Activated naive CD4-positive, alpha-beta T cell treated with anti-CD3 and anti-CD28 coated beads for 36 hours (primary cell): ENCODE data around the gene DZIP1. TPM values are rescaled to one million over a fixed set of nuclear protein-coding genes. Genes with fewer than 3 reads are reported as not detected.
A peak's percentile ranks its signal among the peaks of the same experiment; 100 is the strongest.

Source experiments
- CTCF ChIA-PET: fragments of 350-600 bp; sonication (Branson Sonifier 250); formaldehyde crosslinking; loops from one replicate; lab custom pipeline; 2021; ENCODE audit warnings: antibody characterized with exemption; lab: Charles Lee
- DNase-seq: peaks from one replicate; pipeline ENCODE4 v3.0.0-alpha.2; 2020
- H3K27ac Mint-ChIP-seq: one replicate; pipeline ENCODE4 v1.8.0; 2021; ENCODE audit warnings: mild to moderate bottlenecking, mixed read lengths
- H3K27me3 Mint-ChIP-seq: one replicate; pipeline ENCODE4 v1.8.0; 2021; ENCODE audit warnings: low read depth, mixed read lengths
- H3K36me3 Mint-ChIP-seq: one replicate; pipeline ENCODE4 v1.8.0; 2021; ENCODE audit warnings: low read depth, mixed read lengths
- H3K4me1 Mint-ChIP-seq: one replicate; pipeline ENCODE4 v1.8.0; 2021; ENCODE audit warnings: low read depth, mixed read lengths
- H3K4me3 Mint-ChIP-seq: one replicate; pipeline ENCODE4 v1.8.0; 2021; ENCODE audit warnings: mild to moderate bottlenecking, moderate library complexity, mixed read lengths
- H3K9me3 Mint-ChIP-seq: one replicate; pipeline ENCODE4 v1.8.0; 2021; ENCODE audit warnings: mixed read lengths
- intact Hi-C: fragments of 100-400 bp; cut with micrococcal nuclease; formaldehyde crosslinking; loops from one replicate; pipeline ENCODE4 v1.15.1; 2023
- total RNA-seq, 2 experiments: library from RNA; stranded (reverse); gene quantifications; one replicate each; pipeline ENCODE4 v1.2.3, GENCODE V29; 2021

DZIP1 gene
- total RNA-seq, 2 experiments from 2014 or later, result 0.15 to 0.41 TPM

DNA sequence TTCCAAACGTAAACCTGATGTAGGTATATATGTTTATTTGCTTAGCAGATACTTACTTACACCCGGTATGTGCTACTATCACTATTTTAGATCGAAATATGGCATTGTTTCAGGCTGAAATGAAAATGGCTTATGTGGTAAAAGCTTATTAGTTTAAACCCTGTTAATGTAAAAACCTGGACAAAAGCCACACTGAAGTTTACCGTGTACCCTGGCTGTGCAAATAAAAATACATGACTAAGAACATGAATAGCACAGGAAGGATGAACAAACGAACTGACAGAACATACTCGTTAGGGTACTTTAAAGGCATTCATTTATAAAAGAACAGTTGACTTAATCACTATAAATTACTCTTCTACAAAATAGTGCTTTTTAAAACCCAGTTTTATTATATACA, 85.4 kb downstream of the DZIP1 start:
- intact Hi-C loops, result no loop called here
- peaks cover 22% of the 10 kb centered on the region for H3K27me3 Mint-ChIP-seq
- H3K4me3 Mint-ChIP-seq, result no peak overlapping the region
- CTCF ChIA-PET, result no interaction called here
- H3K4me1 Mint-ChIP-seq, result no peaks in the 10 kb centered on the region
- H3K27ac Mint-ChIP-seq, result no peak overlapping the region
- no peak for DNase-seq
- H3K9me3 Mint-ChIP-seq, result no peaks in the 10 kb centered on the region
- H3K36me3 Mint-ChIP-seq, result no peaks in the 10 kb centered on the region

- Mint-ChIP-seq H3K36me3 (no peaks in the 10 kb centered on the region), H3K9me3 (no peaks in the 10 kb centered on the region), H3K4me3 (no peak overlapping the region), H3K27me3 (peaks cover 32% of the 10 kb centered on the region), H3K27ac (no peak overlapping the region), H3K4me1 (peaks cover 7% of the 10 kb centered on the region)
- intact Hi-C loops, result no loop called here
- CTCF ChIA-PET, result interaction anchor here (0.8 kb wide), 1 partner anchor 19 kb away, joined by 3 read pairs; no protein-coding TSS in a partner anchor
- DNase-seq, result no peak
Observed at GRCh38 chr13:95557013-95557412, 87.5 kb downstream of the DZIP1 start.

- H3K27me3 Mint-ChIP-seq, result peaks cover 54% of the 10 kb centered on the region
- H3K4me1 Mint-ChIP-seq, result peaks cover 12% of the 10 kb centered on the region
- no peak overlapping the region for H3K27ac Mint-ChIP-seq
- H3K9me3 Mint-ChIP-seq, result no peaks in the 10 kb centered on the region
- no peaks in the 10 kb centered on the region for H3K36me3 Mint-ChIP-seq
- DNase-seq, result no peak
- H3K4me3 Mint-ChIP-seq, result peak overlapping the region; percentile 32
- intact Hi-C loops, result loop anchor here (5.0 kb wide), 2 partner anchors 279 to 361 kb away; no protein-coding TSS in a partner anchor
- CTCF ChIA-PET, result no interaction called here
Observed at GRCh38 chr13:95553581-95554385, 90.7 kb downstream of the DZIP1 start.

DNA sequence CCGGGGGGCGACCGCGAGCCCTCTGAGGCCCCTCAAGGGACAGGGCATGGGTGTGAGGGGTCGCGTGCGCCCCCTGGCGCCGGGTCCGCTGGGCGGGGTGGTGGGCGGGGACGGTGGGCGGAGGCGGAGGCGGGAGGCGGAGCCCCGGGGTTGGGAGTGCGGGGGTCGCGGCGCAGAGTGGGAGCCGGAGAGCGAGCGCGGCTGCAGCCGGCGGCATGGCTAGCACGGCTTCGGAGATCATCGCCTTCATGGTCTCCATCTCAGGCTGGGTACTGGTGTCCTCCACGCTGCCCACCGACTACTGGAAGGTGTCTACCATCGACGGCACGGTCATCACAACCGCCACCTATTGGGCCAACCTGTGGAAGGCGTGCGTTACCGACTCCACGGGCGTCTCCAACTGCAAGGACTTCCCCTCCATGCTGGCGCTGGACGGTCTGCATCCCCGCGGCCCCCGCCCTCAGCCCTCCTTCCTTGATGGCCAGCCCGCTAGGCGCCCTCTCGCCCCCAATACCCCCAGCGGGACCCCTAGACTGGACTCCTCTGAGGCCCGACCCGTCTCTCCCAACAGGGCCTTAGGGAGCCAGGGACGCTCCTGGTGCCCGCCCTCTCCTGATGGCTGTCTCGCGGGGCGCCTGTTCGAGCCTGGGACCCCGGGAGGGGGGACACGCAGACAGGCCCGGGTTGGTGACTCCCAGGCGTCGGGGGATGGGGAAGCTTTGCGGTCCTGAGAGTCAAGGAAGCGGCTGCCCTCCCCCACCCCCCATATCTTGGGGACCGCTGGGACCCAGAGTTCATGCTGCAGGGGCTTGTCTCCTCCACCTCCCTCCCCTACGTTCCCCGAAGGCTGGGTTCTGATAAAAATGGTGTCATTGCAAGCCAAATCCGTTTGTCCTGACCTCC, 91.7 kb downstream of the DZIP1 start, which contains the start of gene CLDN10:
Gene CLDN10, plus strand, starts transcription at position 182 of the 903 bp plus-strand sequence. Its CDS starts 34 bp downstream, at position 216.
- peak within 1 kb of the TSS; percentile 32 for H3K4me3 Mint-ChIP-seq
- no peaks in the 10 kb centered on the region for H3K9me3 Mint-ChIP-seq
- H3K4me1 Mint-ChIP-seq, result peaks cover 12% of the 10 kb centered on the region
- intact Hi-C loops, result loop anchor here (5.0 kb wide), 2 partner anchors 280 to 360 kb away; no protein-coding TSS in a partner anchor
- CTCF ChIA-PET, result no interaction called here
- DNase-seq, result no peak
- no peak within 1 kb of the TSS for H3K27ac Mint-ChIP-seq
- H3K27me3 Mint-ChIP-seq, result peaks cover 61% of the 10 kb centered on the region
- no peaks in the 10 kb centered on the region for H3K36me3 Mint-ChIP-seq

DNA sequence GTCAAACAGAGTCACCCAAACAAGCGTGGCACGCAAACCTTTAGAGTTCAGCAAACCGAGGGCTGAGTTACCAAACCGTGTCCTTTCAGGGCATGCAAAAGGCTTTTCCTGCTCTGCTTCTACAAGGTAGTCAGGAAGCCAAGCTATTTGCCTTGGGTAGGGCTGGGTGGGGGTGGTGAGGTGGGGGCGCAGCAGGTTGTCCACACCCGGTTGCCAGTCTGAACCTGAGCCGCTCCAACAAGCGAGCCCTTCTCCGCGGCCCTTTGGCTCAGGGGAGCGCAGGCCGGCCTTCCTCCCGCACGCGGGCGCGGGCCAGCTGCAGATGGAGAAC, 92.3 kb downstream of the DZIP1 start:
- Mint-ChIP-seq H3K4me1 (peaks cover 12% of the 10 kb centered on the region), H3K4me3 (no peak overlapping the region), H3K27me3 (peaks cover 58% of the 10 kb centered on the region), H3K36me3 (no peaks in the 10 kb centered on the region), H3K27ac (no peak overlapping the region), H3K9me3 (no peaks in the 10 kb centered on the region)
- intact Hi-C loops, result loop anchor here (5.0 kb wide), 2 partner anchors 280 to 360 kb away; no protein-coding TSS in a partner anchor
- no peak for DNase-seq
- CTCF ChIA-PET, result no interaction called here

- H3K36me3 Mint-ChIP-seq, result no peaks in the 10 kb centered on the region
- CTCF ChIA-PET, result interaction anchor here (0.6 to 1.2 kb wide), 2 partner anchors 11 to 18 kb away, joined by 3 to 4 read pairs; no protein-coding TSS in a partner anchor
- no peak overlapping the region for H3K27ac Mint-ChIP-seq
- DNase-seq, result no peak
- H3K27me3 Mint-ChIP-seq, result peaks cover 39% of the 10 kb centered on the region
- no peaks in the 10 kb centered on the region for H3K9me3 Mint-ChIP-seq
- intact Hi-C loops, result no loop called here
- no peak overlapping the region for H3K4me3 Mint-ChIP-seq
- H3K4me1 Mint-ChIP-seq, result peaks cover 5% of the 10 kb centered on the region
Observed at GRCh38 chr13:95547531-95548167, 96.9 kb downstream of the DZIP1 start.

GRCh38 chr13:95546919-95547318, 97.6 kb downstream of the DZIP1 start:
- H3K27me3 Mint-ChIP-seq, result peaks cover 39% of the 10 kb centered on the region
- H3K27ac Mint-ChIP-seq, result no peak overlapping the region
- H3K4me1 Mint-ChIP-seq, result peaks cover 4% of the 10 kb centered on the region
- H3K36me3 Mint-ChIP-seq, result no peaks in the 10 kb centered on the region
- no peaks in the 10 kb centered on the region for H3K9me3 Mint-ChIP-seq
- no peak overlapping the region for H3K4me3 Mint-ChIP-seq
- no peak for DNase-seq
- intact Hi-C loops, result no loop called here
- CTCF ChIA-PET, result no interaction called here

GRCh38 chr13:95544293-95544692, 100.2 kb downstream of the DZIP1 start:
- Mint-ChIP-seq H3K4me1 (no peaks in the 10 kb centered on the region), H3K27me3 (peaks cover 27% of the 10 kb centered on the region), H3K4me3 (no peak overlapping the region), H3K9me3 (no peaks in the 10 kb centered on the region), H3K27ac (no peak overlapping the region), H3K36me3 (no peaks in the 10 kb centered on the region)
- CTCF ChIA-PET, result interaction anchor here (0.5 to 0.7 kb wide), 2 partner anchors 46 to 354 kb away, joined by 3 to 4 read pairs; no protein-coding TSS in a partner anchor
- intact Hi-C loops, result no loop called here
- no peak for DNase-seq

- Mint-ChIP-seq H3K27me3 (peaks cover 14% of the 10 kb centered on the region), H3K36me3 (no peaks in the 10 kb centered on the region), H3K4me1 (no peaks in the 10 kb centered on the region), H3K4me3 (no peak overlapping the region), H3K9me3 (no peaks in the 10 kb centered on the region), H3K27ac (no peak overlapping the region)
- no peak for DNase-seq
- CTCF ChIA-PET, result no interaction called here
- intact Hi-C loops, result no loop called here
Observed at GRCh38 chr13:95541911-95542474, 102.5 kb downstream of the DZIP1 start.

GRCh38 chr13:95541308-95541707, 103.2 kb downstream of the DZIP1 start:
- CTCF ChIA-PET, result no interaction called here
- peaks cover 16% of the 10 kb centered on the region for H3K27me3 Mint-ChIP-seq
- H3K27ac Mint-ChIP-seq, result no peak overlapping the region
- H3K4me3 Mint-ChIP-seq, result no peak overlapping the region
- no peaks in the 10 kb centered on the region for H3K4me1 Mint-ChIP-seq
- no peaks in the 10 kb centered on the region for H3K36me3 Mint-ChIP-seq
- no peaks in the 10 kb centered on the region for H3K9me3 Mint-ChIP-seq
- no peak for DNase-seq
- intact Hi-C loops, result no loop called here

DNA sequence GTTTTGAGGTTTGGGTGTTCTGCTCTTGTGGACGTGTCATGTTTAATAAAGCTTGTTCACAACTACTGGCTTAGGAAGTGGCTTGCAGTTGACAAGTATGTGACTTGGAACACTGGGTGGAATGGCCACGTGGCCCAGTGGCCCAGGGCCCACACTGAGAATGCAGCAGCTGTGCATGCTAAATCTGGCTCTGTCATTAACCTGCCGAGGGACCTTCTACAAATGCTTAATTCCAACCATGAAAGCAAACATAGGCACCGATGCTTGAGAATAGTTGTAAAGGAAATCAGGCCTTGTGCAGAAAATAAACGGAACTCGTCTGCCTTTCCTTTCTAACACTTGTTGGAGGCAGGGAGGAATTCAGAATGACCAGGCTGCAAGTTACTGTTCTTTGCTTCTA, 103.6 kb downstream of the DZIP1 start:
- Mint-ChIP-seq H3K4me1 (no peaks in the 10 kb centered on the region), H3K9me3 (no peaks in the 10 kb centered on the region), H3K27ac (no peak overlapping the region), H3K36me3 (no peaks in the 10 kb centered on the region), H3K4me3 (no peak overlapping the region), H3K27me3 (peaks cover 16% of the 10 kb centered on the region)
- intact Hi-C loops, result no loop called here
- no peak for DNase-seq
- CTCF ChIA-PET, result interaction anchor here (1.1 kb wide), 1 partner anchor 120 kb away, joined by 3 read pairs; no protein-coding TSS in a partner anchor
